ENCODE measurements around the gene TMEM217.

Gene TMEM217

GRCh38 chr6:37206622-37207021 lies 51.3 kb downstream of the TMEM217 start:
- H3K27ac ChIP-seq (ENCODE audit: extremely low read depth, low read depth, low read length), result no peak overlapping the region
- ChIA-PET CTCF (interaction anchor here (0.6 to 17.8 kb wide), 12 partner anchors 14 to 441 kb away, joined by 3 to 845 read pairs (median 26); partner anchors contain the start of gene PIM1), POLR2A (no interaction called here)
- no peaks in the 10 kb centered on the region for H3K36me3 ChIP-seq (ENCODE audit: control insufficient read depth in 2 of 2, insufficient read depth in 1 of 2, low read length in 2 of 2)
- no peaks in the 10 kb centered on the region for H3K9me3 ChIP-seq (ENCODE audit: control insufficient read depth, insufficient read depth, low read depth, low read length)
- TF ChIP-seq ZNF24 (tag by site-specific recombination; IDR thresholded peaks at IDR 0.05) (no peak), ZNF18 (tag by site-specific recombination; IDR thresholded peaks at IDR 0.05) (no peak), ZBTB6 (tag by site-specific recombination; IDR thresholded peaks at IDR 0.05) (no peak), ZNF114 (tag by site-specific recombination; IDR thresholded peaks at IDR 0.05) (no peak), ZNF654 (tag by site-specific recombination; IDR thresholded peaks at IDR 0.05; ENCODE audit: low read depth) (no peak), ZNF391 (tag by site-specific recombination; IDR thresholded peaks at IDR 0.05; ENCODE audit: borderline replicate concordance, low read depth) (no peak), ZBTB17 (tag by site-specific recombination; IDR thresholded peaks at IDR 0.05) (no peak), SP7 (tag by site-specific recombination; IDR thresholded peaks at IDR 0.05) (no peak), ZBTB1 (tag by site-specific recombination; IDR thresholded peaks at IDR 0.05) (no peak), ZNF624 (tag by site-specific recombination; IDR thresholded peaks at IDR 0.05) (no peak), ZBTB26 (tag by site-specific recombination; optimal IDR thresholded peaks at IDR 0.05) (no peak), ZNF629 (tag by site-specific recombination; IDR thresholded peaks at IDR 0.05) (no peak), ZNF311 (tag by site-specific recombination; IDR thresholded peaks at IDR 0.05; ENCODE audit: borderline replicate concordance) (no peak), ZNF704 (tag by site-specific recombination; IDR thresholded peaks at IDR 0.05) (no peak), ZNF548 (tag by site-specific recombination; IDR thresholded peaks at IDR 0.05) (no peak), ZNF174 (tag by site-specific recombination; IDR thresholded peaks at IDR 0.05) (no peak), ZNF610 (tag by site-specific recombination; IDR thresholded peaks at IDR 0.05; ENCODE audit: borderline replicate concordance) (no peak)
- H3K4me1 ChIP-seq (ENCODE audit: control insufficient read depth, insufficient read depth, low read length), result peaks cover 4% of the 10 kb centered on the region
- no peak overlapping the region for H3K4me3 ChIP-seq (ENCODE audit: low read depth, low read length)

- H3K27ac ChIP-seq (ENCODE audit: extremely low read depth, low read depth, low read length), result no peak overlapping the region
- H3K4me3 ChIP-seq (ENCODE audit: low read depth, low read length), result no peak overlapping the region
These were observed 52.0 kb downstream of the TMEM217 start for GRCh38 chr6:37205997-37206340.

More at GRCh38 chr6:37205997-37206340, 52.0 kb downstream of the TMEM217 start:
- no peaks in the 10 kb centered on the region for H3K36me3 ChIP-seq (ENCODE audit: control insufficient read depth in 2 of 2, insufficient read depth in 1 of 2, low read length in 2 of 2)
- TF ChIP-seq ZNF777 (tag by site-specific recombination; IDR thresholded peaks at IDR 0.05; ENCODE audit: borderline replicate concordance), result no peak
- no peak for TF ChIP-seq ZNF146 (tag by site-specific recombination; IDR thresholded peaks at IDR 0.05)
- no peak for TF ChIP-seq PRDM2 (tag by site-specific recombination; IDR thresholded peaks at IDR 0.05; ENCODE audit: borderline replicate concordance)
- CTCF ChIA-PET, result interaction anchor here (0.6 to 17.8 kb wide), 14 partner anchors 9 to 454 kb away, joined by 3 to 845 read pairs (median 4); no protein-coding TSS in a partner anchor
- H3K4me1 ChIP-seq (ENCODE audit: control insufficient read depth, insufficient read depth, low read length), result peaks cover 4% of the 10 kb centered on the region
- POLR2A ChIA-PET, result no interaction called here
- no peaks in the 10 kb centered on the region for H3K9me3 ChIP-seq (ENCODE audit: control insufficient read depth, insufficient read depth, low read depth, low read length)
